ENCODE data around the gene DIP2C.

- TF ChIP-seq, protein P1, sequence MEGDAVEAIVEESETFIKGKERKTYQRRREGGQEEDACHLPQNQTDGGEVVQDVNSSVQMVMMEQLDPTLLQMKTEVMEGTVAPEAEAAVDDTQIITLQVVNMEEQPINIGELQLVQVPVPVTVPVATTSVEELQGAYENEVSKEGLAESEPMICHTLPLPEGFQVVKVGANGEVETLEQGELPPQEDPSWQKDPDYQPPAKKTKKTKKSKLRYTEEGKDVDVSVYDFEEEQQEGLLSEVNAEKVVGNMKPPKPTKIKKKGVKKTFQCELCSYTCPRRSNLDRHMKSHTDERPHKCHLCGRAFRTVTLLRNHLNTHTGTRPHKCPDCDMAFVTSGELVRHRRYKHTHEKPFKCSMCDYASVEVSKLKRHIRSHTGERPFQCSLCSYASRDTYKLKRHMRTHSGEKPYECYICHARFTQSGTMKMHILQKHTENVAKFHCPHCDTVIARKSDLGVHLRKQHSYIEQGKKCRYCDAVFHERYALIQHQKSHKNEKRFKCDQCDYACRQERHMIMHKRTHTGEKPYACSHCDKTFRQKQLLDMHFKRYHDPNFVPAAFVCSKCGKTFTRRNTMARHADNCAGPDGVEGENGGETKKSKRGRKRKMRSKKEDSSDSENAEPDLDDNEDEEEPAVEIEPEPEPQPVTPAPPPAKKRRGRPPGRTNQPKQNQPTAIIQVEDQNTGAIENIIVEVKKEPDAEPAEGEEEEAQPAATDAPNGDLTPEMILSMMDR (IDR thresholded peaks at IDR 0.05): no peak
- no peak for TF ChIP-seq POLR2A (IDR thresholded peaks at IDR 0.05)
These were observed 285.1 kb downstream of the DIP2C start for GRCh38 chr10:404346-404745.
